CD4-positive, alpha-beta T cell (primary cell): Measurements from ENCODE around the gene CHRDL2. TPM values are rescaled to one million over a fixed set of nuclear protein-coding genes. Genes with fewer than 3 reads are reported as not detected.
"Not testable (repeated sequence)": the region's sequence is repeated elsewhere in the genome, so short reads cannot be mapped to it uniquely, and the experiment has no call there.

ENCODE experiments used
- ATAC-seq: fragments of 200-7000 bp; cut with Tn5 transposase; one replicate; pipeline ENCODE4 v1.10.0; 2022; ENCODE audit warnings: mild to moderate bottlenecking; ENCODE audit not compliant: poor library complexity
- CTCF ChIA-PET: fragments of 350-600 bp; sonication (Branson Sonifier 250); formaldehyde crosslinking; loops from one replicate; lab custom pipeline; 2021; ENCODE audit warnings: antibody characterized with exemption, inconsistent platforms; lab: Charles Lee
- POLR2A ChIA-PET: fragments of 350-600 bp; sonication (Branson Sonifier 250); formaldehyde crosslinking; loops from one replicate; lab custom pipeline; 2021; ENCODE audit warnings: antibody characterized with exemption, inconsistent platforms; lab: Charles Lee
- DNase-seq, 14 experiments: peaks; one replicate each; pipeline ENCODE4 v3.0.0-alpha.2; 2013 to 2020; ENCODE audit warnings: mixed read lengths in 2 of 14
- H3K27ac ChIP-seq, 2 donors: one replicate each; pipeline versions ENCODE4 v1.5.1 to v1.7.0; 2013; ENCODE audit warnings: low read length in 2 of 2, low read depth in 1 of 2, mild to moderate bottlenecking in 1 of 2
- H3K27me3 ChIP-seq, 2 experiments: 1 replicate in 1 of 2; 2 replicates in 1 of 2; pipeline versions ENCODE4 v1.6.1 to v1.7.0; 2013; ENCODE audit warnings: low read length in 2 of 2, control low read depth in 1 of 2, mild to moderate bottlenecking in 1 of 2, moderate library complexity in 1 of 2; ENCODE audit not compliant: insufficient read depth in 2 of 2, control insufficient read depth in 1 of 2
- H3K36me3 ChIP-seq: one replicate; pipeline ENCODE4 v1.6.1; 2013; ENCODE audit warnings: low read length, control low read depth; ENCODE audit not compliant: insufficient read depth
- H3K4me1 ChIP-seq: one replicate; pipeline ENCODE4 v1.6.1; 2013; ENCODE audit warnings: low read length, control low read depth; ENCODE audit not compliant: insufficient read depth
- H3K4me3 ChIP-seq: one replicate; pipeline ENCODE4 v1.5.1; 2013; ENCODE audit warnings: mild to moderate bottlenecking, low read length, moderate library complexity
- H3K9me3 ChIP-seq, 2 experiments: 1 replicate in 1 of 2; 2 replicates in 1 of 2; pipeline versions ENCODE4 v1.6.1 to v1.7.0; 2013; ENCODE audit warnings: low read length in 2 of 2, mild to moderate bottlenecking in 2 of 2, control low read depth in 1 of 2, moderate library complexity in 1 of 2; ENCODE audit not compliant: control insufficient read depth in 1 of 2, insufficient read depth in 1 of 2
- H3K27ac Mint-ChIP-seq: one replicate; pipeline ENCODE4 v1.8.0; 2020; ENCODE audit warnings: mixed read lengths
- H3K27me3 Mint-ChIP-seq: one replicate; pipeline ENCODE4 v1.8.0; 2021; ENCODE audit warnings: mixed read lengths
- H3K36me3 Mint-ChIP-seq: one replicate; pipeline ENCODE4 v1.8.0; 2021; ENCODE audit warnings: low read depth, mixed read lengths
- H3K4me1 Mint-ChIP-seq: one replicate; pipeline ENCODE4 v1.8.0; 2021; ENCODE audit warnings: low read depth, mixed read lengths
- H3K4me3 Mint-ChIP-seq: one replicate; pipeline ENCODE4 v1.8.0; 2020; ENCODE audit warnings: mild to moderate bottlenecking, mixed read lengths
- H3K9me3 Mint-ChIP-seq: one replicate; pipeline ENCODE4 v1.8.0; 2020; ENCODE audit warnings: mixed read lengths
- intact Hi-C, 2 experiments: fragments of 100-400 bp; cut with DNase I in 1 of 2; cut with micrococcal nuclease in 1 of 2; formaldehyde crosslinking; loops; one replicate each; pipeline versions ENCODE4 v1.15.1 to v1.9.0; 2023 to 2025; cut with DNase I, micrococcal nuclease
- total RNA-seq, 174 experiments: library from RNA in 2 of 174; stranded (reverse) in 2 of 174; gene quantifications; one replicate each; pipeline ENCODE4 v1.2.3 and lab custom pipeline; 2021 to 2026
- TF ChIP-seq, protein P1 (sequence below): fragments of 200-600 bp; IDR thresholded peaks from one replicate; pipeline ENCODE4 v1.8.0; 2022; ENCODE audit warnings: antibody characterized with exemption, mild to moderate bottlenecking

The CHRDL2 gene
- total RNA-seq, 2 experiments from 2014 or later, result not detected

- H3K9me3 ChIP-seq, result no peaks in the 10 kb centered on the region
- peaks cover under 1% of the 10 kb centered on the region for H3K9me3 Mint-ChIP-seq
- ChIA-PET CTCF (interaction anchor here (0.6 to 1.6 kb wide), 3 partner anchors 12 to 158 kb away, joined by 3 to 6 read pairs (median 3); no protein-coding TSS in a partner anchor), POLR2A (no interaction called here)
- H3K4me1 Mint-ChIP-seq, result peaks cover 71% of the 10 kb centered on the region
- H3K4me3 Mint-ChIP-seq, result peak overlapping the region; percentile 49
- no peaks in the 10 kb centered on the region for H3K27me3 Mint-ChIP-seq
- H3K36me3 Mint-ChIP-seq, result peaks cover 18% of the 10 kb centered on the region
- ATAC-seq (no peak), DNase-seq (no peak)
- H3K27me3 ChIP-seq, result no peaks in the 10 kb centered on the region
- no peak overlapping the region for H3K27ac Mint-ChIP-seq
- TF ChIP-seq, protein P1, sequence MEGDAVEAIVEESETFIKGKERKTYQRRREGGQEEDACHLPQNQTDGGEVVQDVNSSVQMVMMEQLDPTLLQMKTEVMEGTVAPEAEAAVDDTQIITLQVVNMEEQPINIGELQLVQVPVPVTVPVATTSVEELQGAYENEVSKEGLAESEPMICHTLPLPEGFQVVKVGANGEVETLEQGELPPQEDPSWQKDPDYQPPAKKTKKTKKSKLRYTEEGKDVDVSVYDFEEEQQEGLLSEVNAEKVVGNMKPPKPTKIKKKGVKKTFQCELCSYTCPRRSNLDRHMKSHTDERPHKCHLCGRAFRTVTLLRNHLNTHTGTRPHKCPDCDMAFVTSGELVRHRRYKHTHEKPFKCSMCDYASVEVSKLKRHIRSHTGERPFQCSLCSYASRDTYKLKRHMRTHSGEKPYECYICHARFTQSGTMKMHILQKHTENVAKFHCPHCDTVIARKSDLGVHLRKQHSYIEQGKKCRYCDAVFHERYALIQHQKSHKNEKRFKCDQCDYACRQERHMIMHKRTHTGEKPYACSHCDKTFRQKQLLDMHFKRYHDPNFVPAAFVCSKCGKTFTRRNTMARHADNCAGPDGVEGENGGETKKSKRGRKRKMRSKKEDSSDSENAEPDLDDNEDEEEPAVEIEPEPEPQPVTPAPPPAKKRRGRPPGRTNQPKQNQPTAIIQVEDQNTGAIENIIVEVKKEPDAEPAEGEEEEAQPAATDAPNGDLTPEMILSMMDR, result no peak
- H3K36me3 ChIP-seq, result no peaks in the 10 kb centered on the region
- no peak overlapping the region for H3K4me3 ChIP-seq
- H3K27ac ChIP-seq, result no peak overlapping the region
- peaks cover 33% of the 10 kb centered on the region for H3K4me1 ChIP-seq
- intact Hi-C loops, result no loop called here
Observed at GRCh38 chr11:74751303-74751702, 20.1 kb upstream of the CHRDL2 start.

GRCh38 chr11:74750598-74750997 lies 19.4 kb upstream of the CHRDL2 start:
- H3K27me3 Mint-ChIP-seq, intact Hi-C loops, ATAC-seq, H3K36me3 ChIP-seq, DNase-seq, H3K9me3 Mint-ChIP-seq, H3K27ac ChIP-seq, H3K27ac Mint-ChIP-seq, H3K9me3 ChIP-seq, H3K4me3 ChIP-seq, H3K27me3 ChIP-seq: not testable (repeated sequence)
- peaks cover 33% of the 10 kb centered on the region for H3K4me1 ChIP-seq
- ChIA-PET POLR2A (interaction anchor here (0.6 to 1.4 kb wide), 2 partner anchors 33 to 49 kb away, joined by 3 to 5 read pairs; no protein-coding TSS in a partner anchor), CTCF (interaction anchor here (0.7 to 1.6 kb wide), 2 partner anchors 11 to 15 kb away, joined by 3 to 6 read pairs; no protein-coding TSS in a partner anchor)
- Mint-ChIP-seq H3K4me3 (peak overlapping the region; percentile 49), H3K36me3 (peaks cover 12% of the 10 kb centered on the region), H3K4me1 (peaks cover 66% of the 10 kb centered on the region)

DNA sequence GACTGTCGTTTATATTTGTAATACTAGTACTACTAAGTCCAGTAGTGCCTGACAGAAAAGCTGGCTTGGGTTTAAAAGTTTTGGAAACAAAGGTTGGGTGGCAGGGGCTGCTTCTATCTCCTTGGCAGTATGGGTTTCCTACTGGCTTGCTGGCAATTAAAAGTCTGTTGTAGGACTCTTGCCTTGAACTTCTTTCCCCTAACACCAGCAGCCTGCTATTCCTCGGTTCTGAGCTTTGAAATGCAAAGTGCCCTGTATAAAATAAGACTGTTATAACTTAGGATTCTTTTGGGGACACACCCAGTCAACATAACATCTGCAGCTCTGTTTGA lies 18.7 kb upstream of the CHRDL2 start:
- H3K4me1 Mint-ChIP-seq, result peaks cover 60% of the 10 kb centered on the region
- peak overlapping the region; percentile 62 for H3K4me3 ChIP-seq
- peak overlapping the region; percentile 90 for H3K4me3 Mint-ChIP-seq
- H3K27me3 ChIP-seq, result no peaks in the 10 kb centered on the region
- ChIA-PET CTCF (interaction anchor here (0.7 to 3.2 kb wide), 2 partner anchors 10 to 14 kb away, joined by 3 to 16 read pairs; no protein-coding TSS in a partner anchor), POLR2A (interaction anchor here (0.6 to 1.4 kb wide), 3 partner anchors 33 to 49 kb away, joined by 3 to 5 read pairs (median 4); no protein-coding TSS in a partner anchor)
- DNase-seq (no peak), ATAC-seq (no peak)
- no peaks in the 10 kb centered on the region for H3K36me3 ChIP-seq
- no peaks in the 10 kb centered on the region for H3K9me3 ChIP-seq
- H3K27ac Mint-ChIP-seq, result peak overlapping the region; percentile 78
- H3K27me3 Mint-ChIP-seq, result no peaks in the 10 kb centered on the region
- peaks cover 33% of the 10 kb centered on the region for H3K4me1 ChIP-seq
- H3K36me3 Mint-ChIP-seq, result peaks cover 8% of the 10 kb centered on the region
- TF ChIP-seq, protein P1, result no peak
- intact Hi-C loops, result loop anchor here in 1 of 2 experiments (1.0 to 10.0 kb wide), 7 partner anchors 158 to 1065 kb away; partner anchors contain the start of genes C2CD3, LIPT2, PGM2L1 and POLD3
- H3K9me3 Mint-ChIP-seq, result no peaks in the 10 kb centered on the region
- peak overlapping the region in 1 of 2 donors; percentile 1 for H3K27ac ChIP-seq
